ENCODE data around the gene TRAF4. TPM values are rescaled to one million over a fixed set of nuclear protein-coding genes. Genes with fewer than 3 reads are reported as not detected.

The TRAF4 gene
- total RNA-seq, 4 donors from 2014 or later, result 4.6 to 12.6 (median 10.6) TPM

DNA sequence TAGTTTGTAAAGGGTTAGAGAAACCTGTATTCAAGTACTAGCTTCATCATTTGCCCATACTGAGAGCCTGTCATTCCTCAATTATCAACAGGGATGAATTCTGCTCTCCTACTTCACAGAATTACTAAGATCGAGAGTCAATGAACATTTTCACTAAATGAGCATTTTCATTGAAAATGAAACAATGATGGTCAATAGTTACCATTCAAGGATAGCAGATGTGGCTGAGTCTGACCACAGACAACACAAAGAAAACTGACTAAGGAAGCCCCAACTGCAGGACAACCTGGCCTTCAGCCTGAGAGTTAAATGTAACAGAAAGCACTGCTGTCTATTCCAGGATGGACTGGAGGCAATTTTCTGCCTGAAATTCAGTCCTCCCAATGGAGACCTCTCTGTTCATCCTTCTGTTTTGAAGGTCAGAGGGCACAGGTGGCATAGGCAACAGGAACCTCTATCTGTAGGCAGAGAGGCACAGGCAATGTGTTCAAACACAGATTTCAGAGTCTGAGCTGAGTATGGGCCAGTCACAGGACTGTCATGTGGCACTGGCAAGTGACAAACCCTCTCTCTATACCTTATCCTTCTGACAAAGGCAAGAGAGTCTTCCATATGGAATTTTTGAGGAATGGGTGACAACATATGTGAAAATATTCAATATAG is 19.5 kb downstream of the TRAF4 start:
- Histone ChIP-seq H3K27me3 (no peaks in the 10 kb centered on the region), H3K4me1 (peaks cover 17 to 27% (median 27%) of the 10 kb centered on the region in 4 donors), H3K4me3 (no peak overlapping the region), H3K9me3 (no peaks in the 10 kb centered on the region), H3K36me3 (peaks cover 20 to 67% (median 37%) of the 10 kb centered on the region in 4 donors), H3K27ac (replicated peaks in 1 of 4) (peak overlapping the region in 1 of 4 donors; percentile 34)
- intact Hi-C loops (cut with DNase I), result loop anchor here (5.0 kb wide), 5 partner anchors 41 to 154 kb away; partner anchors contain the start of genes ERAL1 and FAM222B
- no peak for TF ChIP-seq CTCF (IDR thresholded peaks at IDR 0.05)
- no peak for TF ChIP-seq POLR2A (IDR thresholded peaks at IDR 0.05; ENCODE audit: low read depth)
- TF ChIP-seq EP300 (IDR thresholded peaks at IDR 0.05), result no peak
- no peak for TF ChIP-seq POLR2AphosphoS5 (IDR thresholded peaks at IDR 0.05)
- 81% methylated on average over 1 of the region's 1 CpG for WGBS
- DNase-seq (ENCODE audit: extremely low spot score), result no peak

DNA sequence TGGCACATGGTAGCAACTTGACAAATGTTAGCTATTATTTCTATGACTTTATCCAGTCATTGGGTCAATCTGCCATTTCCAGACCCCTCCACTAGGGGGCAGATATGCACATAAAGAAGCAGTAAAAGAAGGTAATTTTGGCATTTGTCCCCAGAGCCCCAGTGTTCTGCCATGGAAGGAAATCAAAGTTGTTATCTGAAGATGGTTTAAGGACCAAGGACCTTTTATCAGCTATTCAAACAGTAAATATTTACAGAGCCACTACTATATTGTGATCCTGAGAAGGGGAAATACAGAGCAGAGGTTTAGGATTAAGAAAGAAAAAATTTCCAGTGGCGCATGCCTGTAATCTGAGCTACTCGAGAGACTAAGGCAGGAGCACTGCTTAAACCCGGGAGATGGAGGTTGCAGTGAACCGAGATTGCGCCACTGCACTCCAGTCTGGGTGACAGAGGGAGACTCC is 20.0 kb downstream of the TRAF4 start:
- H3K4me3 ChIP-seq, result no peak overlapping the region
- peaks cover 17 to 27% (median 27%) of the 10 kb centered on the region in 4 donors for H3K4me1 ChIP-seq
- H3K36me3 ChIP-seq, result peaks cover 14 to 61% (median 31%) of the 10 kb centered on the region in 4 donors
- H3K27ac ChIP-seq (replicated peaks in 1 of 4), result no peak overlapping the region
- TF ChIP-seq EP300 (IDR thresholded peaks at IDR 0.05) (no peak), CTCF (IDR thresholded peaks at IDR 0.05) (peak; percentile 90 to 93 (median 90)), POLR2AphosphoS5 (IDR thresholded peaks at IDR 0.05) (peak in 1 of 2 donors; percentile 33), POLR2A (IDR thresholded peaks at IDR 0.05; ENCODE audit: low read depth) (no peak)
- intact Hi-C loops (cut with DNase I), result loop anchor here (5.0 kb wide), 5 partner anchors 42 to 153 kb away; partner anchors contain the start of genes ERAL1 and FAM222B
- no peaks in the 10 kb centered on the region for H3K27me3 ChIP-seq
- H3K9me3 ChIP-seq, result no peaks in the 10 kb centered on the region
- no peak for DNase-seq (ENCODE audit: extremely low spot score)
- 58% methylated on average over 5 of the region's 5 CpGs for WGBS

DNA sequence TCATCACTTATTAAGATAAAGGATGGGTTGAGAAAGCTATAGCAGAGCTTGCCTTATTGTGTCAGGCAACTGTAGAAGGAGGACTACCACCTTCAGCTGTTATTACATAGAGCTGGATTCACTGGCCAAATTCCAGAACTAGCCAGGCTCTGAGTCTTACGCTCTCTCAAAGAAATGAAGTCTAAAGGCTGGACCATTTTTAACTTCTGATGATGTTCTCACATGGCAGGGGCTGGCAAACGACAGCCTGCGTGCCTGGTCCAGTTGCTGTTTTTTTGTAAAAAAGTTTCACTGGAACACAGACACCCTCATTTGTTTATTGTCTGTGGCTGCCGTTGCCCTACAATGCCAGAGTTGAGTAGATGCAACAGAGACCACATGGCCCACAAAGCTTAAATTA is 21.2 kb downstream of the TRAF4 start:
- H3K27ac ChIP-seq (replicated peaks in 1 of 4), result no peak overlapping the region
- peaks cover 17 to 27% (median 27%) of the 10 kb centered on the region in 4 donors for H3K4me1 ChIP-seq
- H3K4me3 ChIP-seq, result no peak overlapping the region
- peaks cover 3 to 49% (median 19%) of the 10 kb centered on the region in 4 donors for H3K36me3 ChIP-seq
- H3K9me3 ChIP-seq, result no peaks in the 10 kb centered on the region
- intact Hi-C loops (cut with DNase I), result no loop called here
- no peaks in the 10 kb centered on the region for H3K27me3 ChIP-seq
- 71% methylated on average over 4 of the region's 4 CpGs for WGBS
- TF ChIP-seq POLR2A (IDR thresholded peaks at IDR 0.05; ENCODE audit: low read depth) (no peak), EP300 (IDR thresholded peaks at IDR 0.05) (no peak), CTCF (IDR thresholded peaks at IDR 0.05) (no peak), POLR2AphosphoS5 (IDR thresholded peaks at IDR 0.05) (no peak)
- no peak for DNase-seq (ENCODE audit: extremely low spot score)

DNA sequence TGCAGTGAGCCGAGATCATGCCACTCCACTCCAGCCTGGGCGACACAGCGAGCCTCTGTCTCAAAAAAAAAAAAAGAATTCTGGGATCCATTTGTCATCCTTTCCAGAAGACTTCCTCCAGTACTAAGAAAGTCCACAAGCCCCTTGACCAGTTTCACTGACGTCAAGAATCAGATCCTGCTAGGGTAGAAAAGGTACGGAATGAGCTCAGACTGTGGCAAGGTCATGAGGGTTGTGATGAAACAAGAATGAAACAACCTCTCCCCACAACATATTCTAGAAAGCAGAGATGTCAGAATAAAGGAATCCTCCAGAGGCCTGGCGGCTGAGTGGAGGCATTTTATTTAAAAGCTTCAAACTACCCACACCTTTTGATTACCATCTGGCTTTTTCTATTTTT is 29.9 kb downstream of the TRAF4 start:
- intact Hi-C loops (cut with DNase I), result no loop called here
- 86% methylated on average over 6 of the region's 6 CpGs for WGBS

More for the DNA sequence above, 29.9 kb downstream of the TRAF4 start:
- Histone ChIP-seq H3K36me3 (peaks cover 0 to 4% (median 2%) of the 10 kb centered on the region in 4 donors), H3K27ac (replicated peaks in 1 of 4) (no peak overlapping the region), H3K9me3 (no peaks in the 10 kb centered on the region), H3K27me3 (no peaks in the 10 kb centered on the region), H3K4me1 (peaks cover 12 to 27% (median 16%) of the 10 kb centered on the region in 4 donors), H3K4me3 (no peak overlapping the region)
- no peak for DNase-seq (ENCODE audit: extremely low spot score)
- TF ChIP-seq EP300 (IDR thresholded peaks at IDR 0.05) (no peak), POLR2AphosphoS5 (IDR thresholded peaks at IDR 0.05) (no peak), CTCF (IDR thresholded peaks at IDR 0.05) (no peak), POLR2A (IDR thresholded peaks at IDR 0.05; ENCODE audit: low read depth) (no peak)
